Upper lobe of right lung (tissue), 1 donor: Measurements from ENCODE around the gene F10. TPM values are rescaled to one million over a fixed set of nuclear protein-coding genes. Genes with fewer than 3 reads are reported as not detected.
A peak's percentile ranks its signal among the peaks of the same experiment; 100 is the strongest.

Experiments
- ATAC-seq: fragments of 200-7000 bp; cut with Tn5 transposase; one replicate; pipeline ENCODE4 v1.9.1; 2020; ENCODE audit warnings: mild to moderate bottlenecking, moderate library complexity
- DNase-seq: peaks from one replicate; pipeline ENCODE4 v3.0.0-alpha.2; 2020
- H3K27ac ChIP-seq: fragments of 200-600 bp; one replicate; pipeline ENCODE4 v1.8.0; 2022
- H3K27me3 ChIP-seq: fragments of 200-600 bp; one replicate; pipeline ENCODE4 v1.8.0; 2022; ENCODE audit warnings: mild to moderate bottlenecking
- H3K36me3 ChIP-seq: fragments of 200-600 bp; one replicate; pipeline ENCODE4 v1.8.0; 2022
- H3K4me1 ChIP-seq: fragments of 200-600 bp; one replicate; pipeline ENCODE4 v1.8.0; 2022
- H3K4me3 ChIP-seq: fragments of 200-600 bp; one replicate; pipeline ENCODE4 v1.8.0; 2022; ENCODE audit warnings: mild to moderate bottlenecking
- H3K9me3 ChIP-seq: fragments of 200-600 bp; one replicate; pipeline ENCODE4 v1.8.0; 2022
- CTCF ChIP-seq: fragments of 200-600 bp; IDR thresholded peaks from one replicate; pipeline ENCODE4 v1.8.0; 2022; ENCODE audit warnings: antibody characterized with exemption
- intact Hi-C: fragments of 100-400 bp; cut with DNase I; formaldehyde crosslinking; loops from one replicate; pipeline ENCODE4 v1.11.0; 2022
- total RNA-seq: library from RNA; stranded (reverse); fragmentation: NEBNext Ultra II Directional; extraction: Animal tissue kit (Norgen Biotek cat#: 25700); gene quantifications from one replicate; pipeline ENCODE4 v1.2.1, GENCODE V29; 2021
- donor health status: DM: no; HTN: yes; CAD: no; lungs with severe emphysema.

F10 gene
- total RNA-seq, 1 donor from 2014 or later, result 7.9 TPM

- no peaks in the 10 kb centered on the region for H3K27me3 ChIP-seq
- peaks cover 10% of the 10 kb centered on the region for H3K4me1 ChIP-seq
- H3K36me3 ChIP-seq, result no peaks in the 10 kb centered on the region
- H3K27ac ChIP-seq, result peak overlapping the region; percentile 72
- peak; percentile 74 for DNase-seq
- peak overlapping the region; percentile 55 for H3K4me3 ChIP-seq
- no peak for TF ChIP-seq CTCF
- no peaks in the 10 kb centered on the region for H3K9me3 ChIP-seq
- intact Hi-C loops, result no loop called here
- ATAC-seq, result peak; percentile 42
These were observed 30.6 kb downstream of the F10 start for GRCh38 chr13:113152984-113153809.

- Histone ChIP-seq H3K27me3 (no peaks in the 10 kb centered on the region), H3K27ac (peak overlapping the region; percentile 72), H3K9me3 (no peaks in the 10 kb centered on the region), H3K4me3 (peak overlapping the region; percentile 55), H3K4me1 (peaks cover 10% of the 10 kb centered on the region), H3K36me3 (no peaks in the 10 kb centered on the region)
- intact Hi-C loops, result no loop called here
- no peak for TF ChIP-seq CTCF
- peak; percentile 86 for DNase-seq
- ATAC-seq, result peak; percentile 85
These were observed 31.5 kb downstream of the F10 start for GRCh38 chr13:113153810-113154748.

GRCh38 chr13:113155201-113155600 lies 32.6 kb downstream of the F10 start:
- H3K4me1 ChIP-seq, result peaks cover 10% of the 10 kb centered on the region
- H3K4me3 ChIP-seq, result no peak overlapping the region
- no peak overlapping the region for H3K27ac ChIP-seq
- intact Hi-C loops, result no loop called here
- ATAC-seq (no peak), DNase-seq (no peak)
- no peaks in the 10 kb centered on the region for H3K36me3 ChIP-seq
- no peaks in the 10 kb centered on the region for H3K27me3 ChIP-seq
- no peaks in the 10 kb centered on the region for H3K9me3 ChIP-seq
- no peak for TF ChIP-seq CTCF

GRCh38 chr13:113155982-113156655 lies 33.5 kb downstream of the F10 start:
- no peaks in the 10 kb centered on the region for H3K9me3 ChIP-seq
- no peak overlapping the region for H3K27ac ChIP-seq
- H3K4me3 ChIP-seq, result no peak overlapping the region
- no peak for ATAC-seq
- no peak for DNase-seq
- H3K4me1 ChIP-seq, result peaks cover 10% of the 10 kb centered on the region
- intact Hi-C loops, result no loop called here
- H3K27me3 ChIP-seq, result peaks cover 6% of the 10 kb centered on the region
- no peaks in the 10 kb centered on the region for H3K36me3 ChIP-seq
- TF ChIP-seq CTCF, result no peak

- intact Hi-C loops, result no loop called here
- Histone ChIP-seq H3K36me3 (no peaks in the 10 kb centered on the region), H3K27ac (no peak overlapping the region), H3K4me3 (no peak overlapping the region), H3K4me1 (peaks cover 10% of the 10 kb centered on the region), H3K27me3 (peaks cover 10% of the 10 kb centered on the region), H3K9me3 (no peaks in the 10 kb centered on the region)
- no peak for TF ChIP-seq CTCF
- ATAC-seq, result no peak
- no peak for DNase-seq
These were observed 34.8 kb downstream of the F10 start for GRCh38 chr13:113157206-113157928.
